T-helper 9 cell (primary cell): ENCODE results near the gene FAM184A.
"Not testable (repeated sequence)": the region's sequence is repeated elsewhere in the genome, so short reads cannot be mapped to it uniquely, and the experiment has no call there.

Experiments used
- DNase-seq: peaks from one replicate; pipeline ENCODE4 v3.0.0-alpha.2; 2020

FAM184A gene

DNA sequence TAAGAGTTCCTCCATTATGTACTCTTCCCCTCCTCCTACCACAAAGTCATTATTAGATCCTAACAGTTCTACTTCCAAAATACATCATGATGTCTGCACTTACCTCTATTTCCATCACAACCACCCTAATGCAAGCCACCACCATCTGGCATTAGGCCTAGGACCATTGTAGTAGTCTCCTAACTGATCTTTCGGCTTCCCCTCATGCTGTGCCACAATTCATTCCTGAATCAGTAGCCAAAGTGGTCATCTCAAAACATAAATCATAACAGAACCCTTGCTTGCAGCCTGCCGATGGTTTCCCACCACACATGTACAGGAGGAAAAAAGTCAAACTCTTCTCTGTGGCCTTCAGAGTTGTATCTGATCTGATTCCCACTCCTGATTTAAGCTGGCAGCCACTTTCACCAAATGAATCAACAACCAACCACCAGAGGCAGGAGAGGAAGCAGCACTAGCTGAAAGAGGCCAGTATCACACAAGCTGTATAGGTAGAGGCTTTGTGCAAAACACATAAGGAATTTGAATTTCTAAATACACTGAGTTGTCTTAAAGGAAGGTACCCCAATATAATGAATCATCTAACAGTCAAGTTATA lies 26.1 kb downstream of the FAM184A start:
- DNase-seq = no peak

DNA sequence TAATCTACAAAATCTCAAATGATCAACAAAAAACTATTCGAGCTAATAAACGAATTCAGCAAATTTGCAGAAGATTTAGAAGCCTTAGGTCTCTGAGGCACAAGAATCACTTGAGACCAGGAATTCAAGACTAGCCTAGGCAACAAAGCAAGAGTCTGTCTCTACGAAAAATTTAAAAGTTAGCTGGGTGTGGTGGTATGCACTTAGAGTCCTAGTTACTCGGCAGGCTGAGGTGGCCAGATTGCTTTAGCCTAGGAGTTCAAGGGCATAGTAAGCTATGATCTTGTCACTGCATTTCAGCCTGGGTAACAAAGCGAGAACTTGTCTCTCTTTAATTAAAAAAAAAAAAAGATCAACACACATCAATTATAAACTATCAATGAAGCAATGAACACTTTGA lies 34.2 kb downstream of the FAM184A start:
- DNase-seq = no peak

DNA sequence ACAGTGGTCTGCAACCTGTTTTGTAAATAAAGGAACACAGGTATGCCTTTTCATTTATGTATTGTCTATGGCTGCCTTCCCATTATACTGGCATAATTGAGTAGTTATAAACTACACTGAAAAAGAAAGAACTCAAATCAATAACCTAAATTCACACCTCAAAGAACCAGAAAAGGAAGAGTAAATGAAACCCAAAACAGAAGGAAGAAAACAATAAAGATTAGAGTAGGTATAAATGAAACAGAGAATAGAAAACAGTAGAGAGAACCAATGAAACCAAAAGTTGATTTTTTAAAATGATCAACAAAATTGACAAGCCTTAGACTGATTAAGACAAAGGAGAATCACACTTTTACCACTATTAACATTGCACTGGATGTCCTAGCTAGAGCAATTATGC lies 34.7 kb downstream of the FAM184A start:
- DNase-seq = no peak

DNA sequence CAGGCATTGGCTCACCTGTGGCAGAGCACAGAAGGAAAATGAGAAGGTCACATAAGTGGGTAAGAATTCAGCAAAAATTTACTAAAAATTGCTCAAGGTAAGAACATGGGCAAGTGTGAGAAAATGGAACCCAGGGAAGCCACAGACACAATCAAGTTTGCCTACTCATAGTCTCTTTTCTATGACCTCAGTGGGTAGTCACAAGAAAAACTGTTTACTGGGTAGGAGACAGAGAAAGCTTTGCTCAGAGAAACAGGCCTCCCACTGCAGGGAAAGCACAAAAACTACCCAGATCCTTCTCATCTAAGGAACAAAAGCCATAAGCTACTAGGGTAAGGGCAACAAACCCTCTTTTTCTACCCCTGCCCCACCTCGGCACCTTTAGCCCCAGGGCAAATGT lies 35.2 kb downstream of the FAM184A start:
- DNase-seq = no peak

- no peak for DNase-seq
Observed at GRCh38 chr6:119040636-119041035, 37.8 kb downstream of the FAM184A start.

DNA sequence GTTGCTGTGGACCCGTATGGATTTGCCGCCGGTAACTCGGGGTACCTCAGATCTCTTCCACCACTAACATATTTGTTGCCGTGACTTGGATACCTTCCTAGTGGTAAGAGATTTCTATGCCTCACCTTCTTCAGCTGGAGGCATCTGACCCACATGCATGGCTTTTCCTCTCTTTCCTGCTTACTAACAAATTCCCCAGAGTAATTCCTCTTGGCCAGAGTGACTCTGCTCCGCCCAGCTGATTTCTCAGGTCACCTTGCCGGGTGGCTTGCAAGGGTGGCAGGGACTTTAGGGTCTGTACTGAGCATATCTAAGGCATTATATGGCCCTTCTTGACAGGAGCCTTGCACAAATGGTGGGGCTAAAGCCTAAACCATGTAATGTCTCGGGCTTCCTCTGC lies 38.2 kb downstream of the FAM184A start:
- DNase-seq = no peak

DNA sequence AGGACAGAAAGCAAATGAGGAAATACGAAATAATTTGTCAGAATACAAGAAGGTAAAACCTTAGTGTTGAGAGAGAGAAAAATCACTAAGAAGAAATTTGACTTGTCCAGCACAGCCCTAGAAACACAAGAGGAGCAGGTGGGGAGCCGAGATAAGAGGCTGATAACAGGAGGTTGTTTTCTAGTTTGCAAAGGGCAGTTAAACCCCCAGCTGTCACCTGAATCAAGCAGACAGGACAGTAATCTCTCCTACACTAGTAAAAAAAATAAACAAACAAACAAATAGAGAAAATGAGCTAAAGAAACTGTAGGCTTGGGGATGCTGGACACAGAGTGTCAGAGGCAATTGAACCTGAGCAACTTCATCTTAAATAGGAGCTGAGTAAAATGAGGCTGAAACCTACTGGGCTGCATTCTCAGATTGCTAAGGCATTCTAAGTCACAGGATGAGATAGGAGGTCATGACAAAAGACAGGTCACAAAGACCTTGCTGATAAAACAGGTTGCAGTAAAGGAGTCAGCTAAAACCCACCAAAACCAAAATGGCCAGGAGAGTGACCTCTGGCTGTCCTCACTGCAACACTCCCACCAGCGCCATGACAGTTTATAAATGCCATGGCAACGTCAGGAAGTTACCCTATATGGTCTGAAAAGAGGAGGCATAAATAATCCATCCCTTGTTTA lies 40.4 kb downstream of the FAM184A start:
- no peak for DNase-seq

GRCh38 chr6:119037264-119037663 lies 41.2 kb downstream of the FAM184A start:
- no peak for DNase-seq

- no peak for DNase-seq
Observed at GRCh38 chr6:119036081-119036480, 42.4 kb downstream of the FAM184A start.

GRCh38 chr6:119035459-119035858 lies 43.0 kb downstream of the FAM184A start:
- no peak for DNase-seq

DNA sequence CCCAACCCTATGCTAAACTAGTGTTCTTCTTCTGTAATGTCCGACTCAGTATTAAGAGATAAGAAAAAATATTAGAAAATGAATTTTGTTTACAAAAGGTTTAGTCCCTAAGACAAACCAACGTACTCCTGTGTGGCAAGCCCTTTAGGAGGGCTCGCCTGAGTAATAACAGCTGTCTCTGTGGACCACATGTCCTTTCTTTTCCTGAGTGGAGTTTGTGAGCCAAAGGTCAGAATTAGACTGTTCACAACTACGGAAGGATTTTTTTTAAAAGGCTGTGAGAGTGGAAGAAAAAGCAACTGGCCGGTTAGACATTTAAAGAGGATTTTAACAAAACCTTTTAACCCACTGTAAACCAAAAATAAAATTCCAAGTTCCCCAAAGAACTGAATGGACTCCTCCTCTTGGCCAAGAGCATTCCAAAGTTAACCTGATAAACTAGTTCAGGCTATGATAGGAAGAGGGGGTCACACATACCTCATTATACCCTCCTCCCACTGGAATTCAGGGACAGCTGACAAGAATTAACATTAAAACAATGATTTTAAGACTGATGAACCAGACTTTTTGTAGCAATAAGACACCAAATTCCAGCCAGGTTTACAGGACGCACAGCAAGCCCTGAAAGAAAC lies 43.5 kb downstream of the FAM184A start:
- no peak for DNase-seq

DNA sequence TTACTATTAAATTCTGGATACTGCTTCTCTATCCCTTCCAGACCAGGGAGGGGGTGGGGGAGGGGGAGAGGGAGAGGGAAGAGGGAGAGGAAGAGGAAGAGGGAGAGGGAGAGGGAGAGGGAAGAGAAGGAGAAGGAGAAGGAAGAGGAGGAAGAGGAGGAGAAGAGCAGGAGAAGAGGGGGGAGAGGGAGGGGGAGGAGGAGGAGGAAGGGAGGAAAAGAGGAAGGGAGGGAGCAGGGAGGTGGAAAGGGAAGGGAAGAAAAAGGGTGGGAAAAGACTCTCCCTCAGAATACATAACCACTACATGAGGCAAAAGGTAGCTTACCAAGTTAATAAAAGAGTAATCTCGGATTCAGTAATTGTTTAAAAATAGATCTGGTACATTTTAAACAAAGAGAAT lies 46.0 kb downstream of the FAM184A start:
- DNase-seq = no peak

DNA sequence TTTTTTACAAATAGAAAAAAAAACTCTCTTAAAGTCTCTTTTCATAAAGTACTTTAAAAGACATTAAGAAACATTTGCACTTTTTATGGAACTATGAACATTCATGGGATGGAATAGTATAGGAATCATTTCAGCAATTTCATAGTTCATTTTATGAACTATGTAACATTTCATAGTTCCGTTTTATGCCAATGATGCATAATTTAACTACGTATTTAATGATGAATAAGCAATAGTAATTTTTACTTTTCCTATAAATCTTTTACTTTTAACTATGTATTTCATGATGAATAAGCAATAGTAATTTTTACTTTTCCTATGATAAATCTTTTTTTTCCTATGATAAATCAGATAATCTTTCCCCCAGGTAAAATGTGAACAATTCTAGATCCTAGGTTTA lies 47.7 kb downstream of the FAM184A start:
- no peak for DNase-seq

DNA sequence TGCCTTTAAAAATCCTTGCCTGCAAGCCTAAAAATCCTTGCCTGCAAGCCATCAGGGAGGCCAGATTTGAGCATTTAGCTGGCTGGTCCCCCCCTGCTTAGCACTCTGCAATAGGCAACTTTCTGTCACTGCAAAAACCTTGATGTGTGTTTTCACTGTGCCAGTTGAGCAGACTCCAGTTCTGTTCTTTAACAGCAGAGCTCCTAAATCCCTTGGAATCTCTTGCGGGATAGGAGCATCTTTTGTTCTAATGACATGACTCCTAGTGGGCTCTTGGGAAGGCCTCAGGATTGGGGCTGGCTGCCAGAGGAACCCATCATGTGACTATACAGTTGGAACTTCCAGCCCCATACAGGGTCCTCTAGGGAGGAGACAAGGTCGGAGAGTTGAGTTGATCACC lies 50.4 kb downstream of the FAM184A start:
- no peak for DNase-seq

- no peak for DNase-seq
Observed at GRCh38 chr6:119027465-119027864, 51.0 kb downstream of the FAM184A start.

DNA sequence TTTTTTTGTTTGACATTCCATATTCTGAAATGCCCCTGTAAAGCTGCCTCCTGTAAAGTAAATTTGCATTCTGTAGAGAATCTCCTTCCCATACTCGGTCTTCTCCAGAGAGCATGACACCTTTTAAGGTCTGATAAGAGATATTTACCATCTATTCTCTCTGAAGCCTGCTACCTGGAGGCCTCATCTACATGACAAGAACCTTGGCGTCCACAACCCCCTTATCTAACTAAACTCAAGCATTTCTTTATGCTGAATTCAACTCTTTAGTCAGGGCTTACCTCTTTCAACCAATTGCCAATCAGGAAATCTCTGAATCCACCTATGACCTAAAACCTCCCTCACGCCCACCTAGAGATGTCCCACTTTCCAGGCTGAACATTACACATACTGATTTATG lies 51.6 kb downstream of the FAM184A start:
- no peak for DNase-seq

DNA sequence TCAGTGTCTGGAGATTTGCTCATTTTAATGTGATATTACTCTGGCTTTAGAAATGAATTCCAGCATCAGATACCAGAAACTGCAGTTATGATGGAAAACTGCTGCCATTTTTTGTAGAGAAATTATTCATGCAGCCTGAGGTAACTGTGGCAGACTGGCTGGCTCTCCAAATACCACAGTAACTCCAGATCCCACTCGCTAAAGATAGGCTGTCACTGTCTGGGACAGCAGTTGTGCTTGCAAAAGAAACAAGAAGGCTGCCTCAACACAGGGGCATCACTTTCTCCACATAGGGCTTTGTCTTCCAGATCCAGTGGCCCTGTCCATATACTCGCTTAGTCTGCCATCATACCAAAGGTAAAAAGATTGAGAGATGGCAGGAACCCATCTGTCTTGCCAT lies 52.7 kb downstream of the FAM184A start:
- DNase-seq = no peak

DNA sequence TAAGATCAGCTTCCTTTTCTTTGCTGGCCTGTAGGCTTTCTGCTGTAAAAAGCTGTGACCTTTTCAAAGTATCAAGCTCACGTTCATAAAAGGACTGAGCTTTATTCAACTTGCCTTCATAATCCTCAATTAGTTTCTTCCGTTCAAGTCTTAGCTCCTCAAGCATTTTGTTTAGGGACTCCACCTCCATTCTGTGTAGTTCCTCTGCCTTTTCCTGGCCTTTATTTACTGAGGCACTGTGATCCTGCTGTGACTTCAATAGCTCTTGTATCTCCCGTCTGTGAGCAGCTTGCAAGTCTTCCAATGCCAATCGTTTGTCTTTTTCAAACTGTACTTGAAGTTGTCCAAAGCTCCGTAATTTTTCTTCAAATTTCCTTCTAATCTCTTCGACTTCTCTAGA lies 54.4 kb downstream of the FAM184A start:
- no peak for DNase-seq

GRCh38 chr6:119022796-119023195 lies 55.7 kb downstream of the FAM184A start:
- DNase-seq = no peak

DNA sequence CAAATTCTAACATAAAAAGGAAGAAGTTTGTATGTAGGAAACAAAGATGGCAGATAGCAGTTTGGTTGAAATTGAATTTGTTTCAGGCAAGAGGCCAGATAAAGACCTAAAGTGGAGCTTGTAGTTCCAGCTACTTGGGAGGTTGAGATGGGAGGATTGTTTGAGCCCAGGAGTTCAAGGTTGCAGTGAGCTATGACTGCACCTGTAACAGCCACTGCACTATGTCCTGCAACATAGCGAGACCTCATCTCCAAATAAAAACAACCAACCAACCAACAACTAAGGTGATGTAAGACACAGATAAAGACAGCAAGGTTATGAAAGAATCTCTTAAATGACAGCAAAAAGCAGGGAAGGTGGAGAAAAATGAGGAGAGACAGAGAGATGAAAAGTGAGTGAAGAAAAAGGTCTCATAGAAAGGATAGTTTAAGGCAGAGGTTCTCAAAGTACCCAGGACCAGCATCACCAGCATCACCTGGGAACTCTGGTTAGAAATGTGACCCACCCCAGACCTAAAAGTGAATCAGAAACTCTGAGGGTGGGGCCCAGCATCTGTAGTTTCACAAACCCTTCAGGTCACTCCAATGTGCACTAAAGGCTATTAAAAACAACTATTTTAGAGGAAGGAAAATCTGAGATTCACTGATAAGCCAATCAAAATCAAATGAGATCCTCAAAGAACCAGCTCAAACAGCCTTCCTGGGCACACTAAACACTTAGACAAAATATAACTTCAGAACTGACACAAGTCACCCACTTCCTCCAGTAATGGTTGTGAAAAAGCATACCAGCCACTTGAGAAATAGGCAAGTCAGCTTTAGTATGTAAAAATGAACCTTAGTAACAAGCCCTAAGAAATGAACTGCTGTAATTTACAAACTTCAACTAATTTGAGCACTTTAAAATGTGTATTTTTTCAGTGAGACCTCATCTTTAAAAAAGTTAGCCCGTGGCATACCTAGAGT lies 57.6 kb downstream of the FAM184A start:
- DNase-seq = no peak

DNA sequence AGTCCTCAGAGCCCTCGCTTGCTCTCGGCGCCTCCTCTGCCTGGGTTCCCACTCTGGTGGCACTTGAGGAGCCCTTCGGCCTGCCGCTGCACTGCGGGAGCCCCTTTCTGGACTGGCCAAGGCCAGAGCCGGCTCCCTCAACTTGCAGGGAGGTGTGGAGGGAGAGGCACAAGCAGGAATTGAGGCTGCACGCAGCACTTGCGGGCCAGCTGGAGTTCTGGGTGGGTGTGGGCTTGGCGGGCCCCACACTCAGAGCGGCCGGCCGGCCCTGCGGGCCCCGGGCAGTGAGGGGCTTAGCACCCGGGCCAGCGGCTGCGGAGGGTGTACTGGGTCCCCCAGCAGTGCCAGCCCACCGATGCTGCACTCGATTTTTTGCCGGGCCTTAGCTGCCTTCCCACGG lies 63.3 kb downstream of the FAM184A start:
- not testable (repeated sequence) for DNase-seq

GRCh38 chr6:119012521-119012920 lies 65.9 kb downstream of the FAM184A start:
- no peak for DNase-seq

GRCh38 chr6:119009266-119009665 lies 69.2 kb downstream of the FAM184A start:
- DNase-seq = not testable (repeated sequence)
